Neural cell (in vitro differentiated cells): ENCODE results near the gene CES2. TPM values are rescaled to one million over a fixed set of nuclear protein-coding genes. Genes with fewer than 3 reads are reported as not detected.

ENCODE experiments used
- H2AFZ ChIP-seq: fragments of 200-600, 300-800 bp; sonication (generic), shearing (Covaris generic); 2 replicates; pipeline ENCODE4 v1.6.0; 2014; ENCODE audit warnings: low read depth, mild to moderate bottlenecking, antibody characterized with exemption, low read length, moderate library complexity
- H3F3A ChIP-seq: fragments of 200-600 bp; shearing (Covaris generic); 2 replicates; pipeline ENCODE4 v1.6.1; 2016; ENCODE audit warnings: mild to moderate bottlenecking, moderate library complexity, mixed read lengths, antibody characterized with exemption, low read length; ENCODE audit not compliant: insufficient read depth, poor library complexity, severe bottlenecking
- H3K27ac ChIP-seq: fragments of 200-600, 300-800 bp; sonication (generic), shearing (Covaris generic); 2 replicates; pipeline ENCODE4 v1.5.1; 2014; ENCODE audit warnings: mild to moderate bottlenecking, low read length, moderate library complexity
- H3K27me3 ChIP-seq: fragments of 300-800, 200-600 bp; sonication (generic), shearing (Covaris generic); 2 replicates; pipeline ENCODE4 v1.6.0; 2014; ENCODE audit warnings: mild to moderate bottlenecking, low read depth, low read length, moderate library complexity; ENCODE audit not compliant: insufficient read depth
- H3K36me3 ChIP-seq: fragments of 300-800, 200-600 bp; sonication (generic), shearing (Covaris generic); 2 replicates; pipeline ENCODE4 v1.5.1; 2014; ENCODE audit warnings: mild to moderate bottlenecking, antibody characterized with exemption, low read length, moderate library complexity; ENCODE audit not compliant: insufficient read depth
- H3K4me2 ChIP-seq: fragments of 300-800, 200-600 bp; sonication (generic), shearing (Covaris generic); 2 replicates; pipeline ENCODE4 v1.6.0; 2014; ENCODE audit warnings: mild to moderate bottlenecking, low read length
- H3K4me3 ChIP-seq: fragments of 300-800, 200-600 bp; sonication (generic), shearing (Covaris generic); 2 replicates; pipeline ENCODE4 v1.5.1; 2014; ENCODE audit warnings: mild to moderate bottlenecking, low read length, moderate library complexity
- H3K79me2 ChIP-seq: fragments of 200-600 bp; shearing (Covaris generic); replicated peaks from 2 replicates; pipeline ENCODE4 v1.6.0; 2014; ENCODE audit warnings: mild to moderate bottlenecking, low read length, moderate library complexity; ENCODE audit not compliant: insufficient read depth
- H3K9ac ChIP-seq: fragments of 300-800, 200-600 bp; sonication (generic), shearing (Covaris generic); 2 replicates; pipeline ENCODE4 v1.6.1; 2016; ENCODE audit warnings: mild to moderate bottlenecking, low read length, mixed read lengths
- H3K9me2 ChIP-seq: fragments of 200-600 bp; shearing (Covaris generic); 2 replicates; pipeline ENCODE4 v1.6.1; 2016; ENCODE audit warnings: mild to moderate bottlenecking, low read length, mixed read lengths; ENCODE audit not compliant: insufficient read depth
- H3K9me3 ChIP-seq: fragments of 200-600, 300-800 bp; sonication (generic), shearing (Covaris generic); 2 replicates; pipeline ENCODE4 v1.6.1; 2016; ENCODE audit warnings: mild to moderate bottlenecking, mixed run types, low read length, moderate library complexity, mixed read lengths
- H4K20me1 ChIP-seq: fragments of 200-600 bp; shearing (Covaris generic); 2 replicates; pipeline ENCODE4 v1.6.1; 2016; ENCODE audit warnings: mild to moderate bottlenecking, mixed run types; ENCODE audit not compliant: insufficient read depth
- CTCF ChIP-seq: fragments of 450-650 bp; IDR thresholded peaks from 2 replicates; pipeline ENCODE4 v1.5.1; 2014; ENCODE audit warnings: antibody characterized with exemption, mild to moderate bottlenecking, moderate library complexity; ENCODE audit not compliant: poor library complexity, severe bottlenecking
- EP300 ChIP-seq: fragments of 450-650 bp; conservative IDR thresholded peaks from 2 replicates; pipeline ENCODE4 v1.6.1; 2014; ENCODE audit warnings: antibody characterized with exemption, mild to moderate bottlenecking, moderate library complexity; ENCODE audit not compliant: poor library complexity, severe bottlenecking
- MXI1 ChIP-seq: fragments of 450-650 bp; conservative IDR thresholded peaks from 2 replicates; pipeline ENCODE4 v1.6.1; 2014; ENCODE audit warnings: antibody characterized with exemption, mild to moderate bottlenecking; ENCODE audit not compliant: poor library complexity, severe bottlenecking
- RAD21 ChIP-seq: fragments of 450-650 bp; conservative IDR thresholded peaks from 2 replicates; pipeline ENCODE4 v1.6.1; 2014; ENCODE audit warnings: antibody characterized with exemption, mild to moderate bottlenecking, moderate library complexity
- REST ChIP-seq: IDR thresholded peaks from 2 replicates; pipeline ENCODE4 v1.6.1; 2012; ENCODE audit warnings: borderline replicate concordance
- SMC3 ChIP-seq: fragments of 450-650 bp; conservative IDR thresholded peaks from 2 replicates; pipeline ENCODE4 v1.6.1; 2014; ENCODE audit warnings: antibody characterized with exemption, mild to moderate bottlenecking, moderate library complexity; ENCODE audit not compliant: poor library complexity
- TAF1 ChIP-seq: IDR thresholded peaks from 2 replicates; pipeline ENCODE4 v1.6.1; 2012; ENCODE audit warnings: low read depth
- polyA plus RNA-seq: library from polyadenylated mRNA; depleted of rRNA; stranded (reverse); fragments of >200 nt; gene quantifications from 2 replicates; pipeline ENCODE4 v1.2.3, GENCODE V29; 2014

CES2 gene
- polyA plus RNA-seq, 1 donor from 2014 or later, result 22.9 TPM

- H3K36me3 ChIP-seq, result no peaks in the 10 kb centered on the region
- H2AFZ ChIP-seq, result no peak overlapping the region
- peaks cover 35% of the 10 kb centered on the region for H3K27me3 ChIP-seq
- H3K27ac ChIP-seq, result no peak overlapping the region
- no peaks in the 10 kb centered on the region for H3K9me3 ChIP-seq
- no peaks in the 10 kb centered on the region for H3K79me2 ChIP-seq
- H3K9me2 ChIP-seq, result no peaks in the 10 kb centered on the region
- TF ChIP-seq RAD21 (no peak), EP300 (peak; percentile 42), REST (no peak), MXI1 (peak; percentile 42), SMC3 (no peak), TAF1 (no peak), CTCF (no peak)
- peak overlapping the region; percentile 46 for H3K4me3 ChIP-seq
- peak overlapping the region; percentile 13 for H3K9ac ChIP-seq
- H3K4me2 ChIP-seq, result no peak overlapping the region
- H3F3A ChIP-seq, result no peaks in the 10 kb centered on the region
- no peaks in the 10 kb centered on the region for H4K20me1 ChIP-seq
Observed at GRCh38 chr16:66926171-66926947, 9.0 kb upstream of the CES2 start.

GRCh38 chr16:66926961-66927436, 8.3 kb upstream of the CES2 start:
- Histone ChIP-seq H3K27me3 (peaks cover 35% of the 10 kb centered on the region), H3K4me2 (no peak overlapping the region), H3K9ac (peak overlapping the region; percentile 5), H3K36me3 (no peaks in the 10 kb centered on the region), H3K9me2 (no peaks in the 10 kb centered on the region), H3K79me2 (no peaks in the 10 kb centered on the region), H3K27ac (peak overlapping the region; percentile 20), H2AFZ (no peak overlapping the region), H3F3A (no peaks in the 10 kb centered on the region), H3K4me3 (peak overlapping the region; percentile 46), H4K20me1 (no peaks in the 10 kb centered on the region), H3K9me3 (no peaks in the 10 kb centered on the region)
- no peak for TF ChIP-seq TAF1
